Measurements from ENCODE around the gene RABGGTB. TPM values are rescaled to one million over a fixed set of nuclear protein-coding genes. Genes with fewer than 3 reads are reported as not detected.

The RABGGTB gene
- total and polyA plus RNA-seq, 4 donors, result 60.7 to 99.9 (median 68.1) TPM

DNA sequence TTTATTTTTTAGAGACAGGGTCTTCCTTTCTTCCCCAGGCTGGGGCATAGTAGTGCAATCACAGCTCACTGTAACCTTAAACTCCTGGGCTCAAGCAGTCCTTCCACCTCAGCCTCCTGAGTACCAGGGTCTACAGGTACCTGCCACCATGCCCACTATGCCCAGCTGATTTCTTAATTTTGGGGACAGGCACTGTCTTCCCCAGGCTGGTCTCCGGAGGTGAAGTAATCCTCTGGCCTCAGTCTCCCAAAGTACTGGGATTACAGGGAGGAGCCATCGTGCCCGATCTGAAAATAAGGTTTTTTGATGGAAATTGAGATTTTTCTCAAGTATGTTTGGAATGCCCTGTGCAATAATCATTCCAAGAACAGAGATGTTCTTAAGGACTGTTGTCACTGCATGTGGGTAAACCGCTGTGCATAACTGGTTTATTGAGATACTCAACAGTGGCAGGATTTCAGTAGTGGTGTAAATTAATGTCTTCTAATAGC is 9.7 kb downstream of the RABGGTB start:
- WGBS, 2 donors, result 95 to 96% methylated on average over 4 of the region's 4 CpGs
- Histone ChIP-seq H3K27ac (ENCODE audit: low read depth in 1 of 2, low read length in 1 of 2) (no peak overlapping the region), H3K27me3 (ENCODE audit: control insufficient read depth in 3 of 3, insufficient read depth in 3 of 3, low read length in 2 of 3) (no peaks in the 10 kb centered on the region), H3K9ac (ENCODE audit: insufficient read depth in 1 of 2, low read length in 2 of 2) (no peak overlapping the region), H3K9me3 (ENCODE audit: control insufficient read depth in 4 of 4, insufficient read depth in 3 of 4, low read length in 3 of 4) (no peaks in the 10 kb centered on the region), H3K36me3 (ENCODE audit: control insufficient read depth in 4 of 4, insufficient read depth in 4 of 4, low read length in 4 of 4) (peaks cover 28 to 39% (median 33%) of the 10 kb centered on the region in 4 donors), H3K4me1 (ENCODE audit: control insufficient read depth in 5 of 5, insufficient read depth in 5 of 5, low read length in 5 of 5) (peaks cover 0 to 3% (median 0%) of the 10 kb centered on the region in 5 donors), H3K4me3 (no peak overlapping the region)
- TF ChIP-seq, protein P1, sequence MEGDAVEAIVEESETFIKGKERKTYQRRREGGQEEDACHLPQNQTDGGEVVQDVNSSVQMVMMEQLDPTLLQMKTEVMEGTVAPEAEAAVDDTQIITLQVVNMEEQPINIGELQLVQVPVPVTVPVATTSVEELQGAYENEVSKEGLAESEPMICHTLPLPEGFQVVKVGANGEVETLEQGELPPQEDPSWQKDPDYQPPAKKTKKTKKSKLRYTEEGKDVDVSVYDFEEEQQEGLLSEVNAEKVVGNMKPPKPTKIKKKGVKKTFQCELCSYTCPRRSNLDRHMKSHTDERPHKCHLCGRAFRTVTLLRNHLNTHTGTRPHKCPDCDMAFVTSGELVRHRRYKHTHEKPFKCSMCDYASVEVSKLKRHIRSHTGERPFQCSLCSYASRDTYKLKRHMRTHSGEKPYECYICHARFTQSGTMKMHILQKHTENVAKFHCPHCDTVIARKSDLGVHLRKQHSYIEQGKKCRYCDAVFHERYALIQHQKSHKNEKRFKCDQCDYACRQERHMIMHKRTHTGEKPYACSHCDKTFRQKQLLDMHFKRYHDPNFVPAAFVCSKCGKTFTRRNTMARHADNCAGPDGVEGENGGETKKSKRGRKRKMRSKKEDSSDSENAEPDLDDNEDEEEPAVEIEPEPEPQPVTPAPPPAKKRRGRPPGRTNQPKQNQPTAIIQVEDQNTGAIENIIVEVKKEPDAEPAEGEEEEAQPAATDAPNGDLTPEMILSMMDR (IDR thresholded peaks at IDR 0.05; ENCODE audit: control extremely low read depth, extremely low read depth), result no peak
- ATAC-seq (ENCODE audit: insufficient read depth, low FRiP score) (no peak), DNase-seq (no peak)

- peaks cover 27 to 39% (median 33%) of the 10 kb centered on the region in 4 donors for H3K36me3 ChIP-seq (ENCODE audit: control insufficient read depth in 4 of 4, insufficient read depth in 4 of 4, low read length in 4 of 4)
- no peak within 1 kb of the TSS for H3K27ac ChIP-seq (ENCODE audit: low read depth in 1 of 2, low read length in 1 of 2)
- H3K4me3 ChIP-seq, result no peak within 1 kb of the TSS
- H3K9me3 ChIP-seq (ENCODE audit: control insufficient read depth in 4 of 4, insufficient read depth in 3 of 4, low read length in 3 of 4), result no peaks in the 10 kb centered on the region
- ATAC-seq (ENCODE audit: insufficient read depth, low FRiP score) (peak; percentile 30), DNase-seq (no peak)
- TF ChIP-seq, protein P1 (IDR thresholded peaks at IDR 0.05; ENCODE audit: control extremely low read depth, extremely low read depth), result no peak
- no peaks in the 10 kb centered on the region for H3K27me3 ChIP-seq (ENCODE audit: control insufficient read depth in 3 of 3, insufficient read depth in 3 of 3, low read length in 2 of 3)
- 88 to 95% methylated on average over 34 of the region's 34 CpGs for WGBS, 2 donors
- H3K9ac ChIP-seq (ENCODE audit: insufficient read depth in 1 of 2, low read length in 2 of 2), result no peak within 1 kb of the TSS
- H3K4me1 ChIP-seq (ENCODE audit: control insufficient read depth in 5 of 5, insufficient read depth in 5 of 5, low read length in 5 of 5), result no peaks in the 10 kb centered on the region
These were observed 10.6 kb downstream of the RABGGTB start, which contains the start of gene MSH4 for GRCh38 chr1:75796376-75797272. MSH4 (plus strand) TSS chr1:75796882; CDS start chr1:75796986, 104 bp downstream.

DNA sequence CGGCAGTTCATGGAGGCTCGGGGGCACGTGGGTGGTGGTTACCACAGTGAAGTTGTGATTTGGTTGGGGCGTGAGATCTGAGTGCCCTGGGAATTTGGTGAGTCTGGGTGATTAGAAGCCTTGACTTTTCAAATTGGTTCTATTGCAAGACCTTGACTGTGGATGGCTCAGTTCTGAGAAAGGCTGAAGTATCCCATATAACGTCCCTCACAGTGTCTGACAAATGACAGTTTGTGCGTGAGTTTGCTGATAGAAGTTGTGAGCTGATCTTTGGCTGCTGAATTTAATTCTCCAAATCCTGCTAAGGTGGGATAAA is 11.2 kb downstream of the RABGGTB start:
- no peak for DNase-seq
- H3K4me1 ChIP-seq (ENCODE audit: control insufficient read depth in 5 of 5, insufficient read depth in 5 of 5, low read length in 5 of 5), result no peaks in the 10 kb centered on the region
- no peak overlapping the region for H3K9ac ChIP-seq (ENCODE audit: insufficient read depth in 1 of 2, low read length in 2 of 2)
- no peaks in the 10 kb centered on the region for H3K9me3 ChIP-seq (ENCODE audit: control insufficient read depth in 4 of 4, insufficient read depth in 3 of 4, low read length in 3 of 4)
- ATAC-seq (ENCODE audit: insufficient read depth, low FRiP score), result peak; percentile 39
- WGBS, 2 donors, result 93% methylated on average over 6 of the region's 6 CpGs
- no peak overlapping the region for H3K4me3 ChIP-seq
- H3K36me3 ChIP-seq (ENCODE audit: control insufficient read depth in 4 of 4, insufficient read depth in 4 of 4, low read length in 4 of 4), result peaks cover 24 to 35% (median 32%) of the 10 kb centered on the region in 4 donors
- TF ChIP-seq, protein P1 (IDR thresholded peaks at IDR 0.05; ENCODE audit: control extremely low read depth, extremely low read depth), result no peak
- H3K27ac ChIP-seq (ENCODE audit: low read depth in 1 of 2, low read length in 1 of 2), result no peak overlapping the region
- H3K27me3 ChIP-seq (ENCODE audit: control insufficient read depth in 3 of 3, insufficient read depth in 3 of 3, low read length in 2 of 3), result no peaks in the 10 kb centered on the region

All from lung (tissue), 12 donors.